ENCODE measurements around the gene PNKP.

PNKP gene

GRCh38 chr19:49812452-49812996 is 54.9 kb downstream of the PNKP start:
- TF ChIP-seq CTCF (IDR thresholded peaks at IDR 0.05; ENCODE audit: insufficient read depth, low read length, missing control alignments), result no peak
- no peak for DNase-seq (ENCODE audit: low read depth, low spot score)
- H3K4me3 ChIP-seq (ENCODE audit: low read depth, low read length), result peak overlapping the region; percentile 75
- ChIA-PET CTCF (interaction anchor here (0.8 to 1.2 kb wide), 2 partner anchors 9 to 95 kb away, joined by 3 to 4 read pairs; no protein-coding TSS in a partner anchor), POLR2A (interaction anchor here (0.8 to 1.0 kb wide), 2 partner anchors 36 to 64 kb away, joined by 3 to 4 read pairs; no protein-coding TSS in a partner anchor)

- TF ChIP-seq CTCF (IDR thresholded peaks at IDR 0.05; ENCODE audit: insufficient read depth, low read length, missing control alignments), result no peak
- DNase-seq (ENCODE audit: low read depth, low spot score), result no peak
- POLR2A ChIA-PET, result no interaction called here
- CTCF ChIA-PET, result interaction anchor here (1.9 kb wide), 1 partner anchor 130 kb away, joined by 6 read pairs; no protein-coding TSS in a partner anchor
- no peak overlapping the region for H3K4me3 ChIP-seq (ENCODE audit: low read depth, low read length)
These were observed 56.0 kb downstream of the PNKP start for GRCh38 chr19:49811328-49811727.
